Peyer's patch (tissue), 4 donors: ENCODE data around the gene STEAP3.

Experiments used
- CTCF ChIP-seq, 6 experiments: fragments of 450-650 bp in 4 of 6; fragments of 200-600 bp in 2 of 6; sonication (generic) in 1 of 6; IDR thresholded peaks; one replicate each; pipeline ENCODE4 v1.5.1; 2017 to 2019; ENCODE audit warnings: antibody characterized with exemption in 6 of 6, mild to moderate bottlenecking in 3 of 6, moderate library complexity in 1 of 6
- POLR2A ChIP-seq, 2 donors: fragments of 450-650 bp; IDR thresholded peaks; one replicate each; pipeline ENCODE4 v1.5.1; 2017; ENCODE audit warnings: antibody characterized with exemption in 2 of 2, mild to moderate bottlenecking in 2 of 2, moderate library complexity in 2 of 2

DNA sequence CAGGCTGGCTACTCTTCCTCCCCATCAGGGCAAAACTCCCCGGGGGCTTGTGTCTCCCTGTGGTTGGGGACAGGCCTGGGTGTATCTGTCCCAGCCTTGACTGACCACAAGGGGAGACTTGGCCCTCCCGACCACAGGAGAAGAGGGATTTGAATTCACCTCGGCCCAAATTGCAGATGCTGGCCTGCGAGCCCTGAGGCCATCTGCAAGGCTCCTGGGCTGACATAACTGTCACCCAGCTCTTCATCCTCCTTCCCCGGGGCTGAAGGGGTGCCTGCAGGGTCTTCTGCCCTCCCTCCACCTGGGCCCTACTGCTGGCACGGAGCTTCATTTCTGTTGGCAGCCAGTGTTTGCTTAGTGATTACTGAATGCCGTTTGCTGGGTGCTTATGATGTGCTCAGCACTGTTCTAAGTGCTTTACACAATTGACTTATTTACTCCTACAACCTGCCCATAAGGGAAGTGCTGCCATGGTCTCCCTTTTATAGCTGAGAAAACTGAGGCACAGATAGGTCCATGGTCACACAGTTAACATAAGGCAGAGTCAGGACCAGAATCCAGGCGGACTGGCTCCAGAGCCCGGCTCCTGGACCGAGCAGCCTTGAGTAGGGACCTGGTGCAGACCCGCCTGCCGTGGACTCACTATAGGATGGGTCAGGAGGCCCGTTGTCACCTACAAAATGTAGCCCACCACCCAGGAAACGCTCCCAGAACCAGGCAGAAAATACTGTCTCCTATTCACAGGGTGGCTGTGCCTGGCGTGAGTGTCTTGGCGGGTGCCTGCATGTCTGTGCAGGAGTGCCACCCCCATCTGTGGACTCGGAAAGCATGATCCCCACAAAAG lies 18.9 kb downstream of the STEAP3 start:
- TF ChIP-seq CTCF (IDR thresholded peaks at IDR 0.05) (no peak), POLR2A (IDR thresholded peaks at IDR 0.05) (no peak)
